AG08395 (cell line): ENCODE results near the gene LAMC1.
"Not testable (repeated sequence)": the region's sequence is repeated elsewhere in the genome, so short reads cannot be mapped to it uniquely, and the experiment has no call there.

Source experiments
- DNase-seq: peaks from one replicate; pipeline ENCODE4 v3.0.0; 2012; ENCODE audit warnings: mixed read lengths, low spot score

The LAMC1 gene

DNA sequence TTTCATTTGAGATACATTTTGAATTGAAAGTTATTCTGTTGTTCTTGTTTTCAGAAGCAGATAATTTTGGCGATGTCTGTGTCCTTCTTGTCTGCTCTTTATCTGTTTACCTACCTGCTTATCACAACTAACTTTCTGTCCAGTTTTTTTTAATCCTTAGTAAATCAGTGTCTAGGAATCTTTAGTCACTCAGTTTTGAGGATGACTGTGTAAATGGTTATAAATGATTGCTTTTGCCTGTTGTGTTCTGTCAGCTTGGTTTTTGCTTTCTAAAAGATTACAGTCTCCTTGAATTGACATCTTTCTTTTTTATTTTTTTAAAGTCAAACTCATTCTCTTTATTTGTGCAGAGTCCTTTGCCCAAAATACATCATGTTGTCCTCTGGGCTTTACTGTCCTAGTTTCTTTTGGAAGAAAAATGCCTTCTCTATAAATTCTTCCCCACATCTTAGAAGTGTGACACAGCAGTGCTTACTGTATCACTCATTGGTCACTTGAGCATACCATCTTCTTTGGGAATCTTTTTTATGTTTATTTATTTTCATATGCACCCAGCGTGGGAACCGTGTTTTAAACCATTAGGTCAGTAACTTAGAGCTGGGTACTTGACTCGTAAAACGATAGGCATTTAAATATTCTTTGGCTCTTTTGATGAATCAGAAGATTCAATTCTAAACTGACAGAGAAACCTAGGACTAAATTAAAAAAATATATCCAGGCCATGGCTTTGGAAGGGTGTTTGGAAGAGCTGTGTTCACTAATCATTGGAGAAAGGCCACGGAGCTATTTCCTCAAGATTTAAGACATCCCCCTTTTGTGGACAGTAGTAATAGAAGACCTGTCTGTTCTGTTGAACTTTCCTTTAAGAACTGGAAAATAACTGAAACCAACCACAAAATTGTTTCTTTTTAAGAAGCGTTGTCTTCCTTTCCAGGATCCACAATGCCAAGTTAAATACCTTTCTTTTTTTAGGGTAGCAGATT, 20.9 kb downstream of the LAMC1 start:
- peak; percentile 60 for DNase-seq

- no peak for DNase-seq
These were observed 21.9 kb downstream of the LAMC1 start for GRCh38 chr1:183044893-183045649.

DNA sequence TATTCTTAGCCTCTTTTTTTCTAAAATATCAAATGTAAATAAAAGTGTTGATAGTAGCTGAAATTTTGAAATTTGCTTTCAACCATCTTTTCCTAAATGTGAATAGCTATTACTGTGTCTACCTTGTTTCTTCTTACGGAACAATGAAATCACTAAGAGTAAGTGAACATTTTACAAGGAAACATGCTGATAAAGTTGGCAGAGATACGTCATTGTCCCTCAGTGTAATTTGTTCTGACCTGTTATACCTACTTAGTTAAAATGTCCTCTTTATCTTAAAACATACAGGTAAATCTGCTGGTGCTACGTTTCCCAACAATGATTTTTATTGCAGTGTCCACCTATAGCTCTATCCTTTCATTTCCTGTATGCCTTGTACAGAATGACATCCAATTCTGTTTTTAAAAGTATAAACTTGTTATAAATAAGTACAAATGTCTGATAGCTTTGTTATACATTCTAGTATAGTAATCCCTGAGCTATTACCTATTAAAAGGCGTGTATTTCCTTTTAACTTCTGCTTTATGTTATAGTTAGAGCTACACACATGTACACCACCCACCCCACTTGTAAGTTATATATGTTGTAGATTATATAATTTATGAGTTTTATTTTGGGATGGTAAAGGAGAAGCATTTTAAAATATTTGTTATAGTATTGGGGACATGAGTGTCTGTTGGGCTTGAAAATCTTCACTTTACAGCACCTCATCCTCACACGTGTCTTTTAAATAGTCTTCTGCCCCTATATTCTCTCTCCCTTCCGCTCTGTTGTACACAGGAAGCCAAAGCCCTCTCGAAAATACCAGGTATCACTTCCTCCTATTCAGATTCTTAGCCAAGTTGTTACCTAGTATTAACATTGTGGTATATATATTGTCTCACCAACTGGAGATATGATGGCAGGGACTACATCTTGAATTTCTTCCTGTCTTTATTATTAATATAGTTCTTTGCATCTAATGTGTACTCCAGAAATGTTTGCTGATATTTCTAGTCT, 25.2 kb downstream of the LAMC1 start:
- no peak for DNase-seq

DNA sequence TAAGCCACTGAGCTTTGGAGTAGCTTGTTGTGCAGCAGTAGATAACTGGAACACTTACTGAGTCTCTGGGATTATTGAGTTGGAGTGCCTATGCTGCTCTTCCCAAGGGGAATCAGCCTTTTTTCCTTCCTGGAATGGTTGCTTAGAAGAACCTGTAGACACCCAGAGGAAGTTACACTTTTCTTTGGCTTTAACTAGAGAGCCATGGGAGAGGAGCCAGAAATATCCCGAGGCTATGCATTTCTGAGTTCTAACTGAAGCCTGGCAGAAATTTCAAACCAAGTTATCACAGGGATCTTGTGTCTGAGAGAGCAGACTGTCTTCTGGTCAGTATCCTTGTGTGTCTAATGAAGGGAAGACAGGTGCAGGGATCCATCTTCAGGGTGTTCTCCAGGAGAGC, 28.3 kb downstream of the LAMC1 start:
- no peak for DNase-seq

DNA sequence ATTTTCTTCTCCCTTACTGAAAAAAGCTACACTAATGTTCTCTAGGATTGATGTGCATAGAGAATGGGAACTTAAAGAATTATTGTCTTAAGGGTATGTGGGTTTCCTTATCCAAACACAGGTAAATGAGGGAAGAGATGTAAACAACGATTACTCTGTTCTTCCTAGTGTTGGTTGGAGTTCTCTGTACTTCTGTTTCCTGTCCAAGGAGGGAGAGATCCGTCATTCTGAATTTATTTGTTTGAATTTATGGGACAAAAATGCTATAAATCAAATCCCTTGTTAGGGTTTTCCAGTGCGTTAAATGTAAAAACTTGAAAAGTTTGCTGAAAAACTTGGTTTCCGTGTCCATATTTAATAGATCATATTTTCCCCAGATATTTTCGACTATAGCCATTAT, 29.6 kb downstream of the LAMC1 start:
- no peak for DNase-seq

GRCh38 chr1:183058851-183059502, 35.8 kb downstream of the LAMC1 start:
- no peak for DNase-seq

- DNase-seq: no peak
These were observed 38.0 kb downstream of the LAMC1 start for GRCh38 chr1:183061194-183061593.

DNA sequence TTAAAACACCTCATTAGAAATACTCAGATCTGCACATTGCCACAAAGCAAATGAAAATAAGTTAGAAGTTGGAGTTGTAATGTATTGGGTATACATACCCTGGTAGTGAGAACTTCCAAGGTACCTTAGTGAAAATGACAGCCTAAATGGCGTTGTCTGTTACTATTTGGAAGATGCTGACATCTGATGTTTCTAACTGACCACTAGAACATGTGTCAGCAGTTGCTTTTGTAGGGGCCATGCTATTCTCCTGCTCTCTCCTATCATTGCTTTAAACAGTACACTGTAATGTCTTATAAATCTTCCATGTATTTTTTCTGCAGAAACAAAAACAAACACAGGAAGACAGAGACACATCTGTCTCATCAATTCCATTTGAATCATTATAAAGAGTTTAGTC, 40.1 kb downstream of the LAMC1 start:
- DNase-seq: no peak

DNA sequence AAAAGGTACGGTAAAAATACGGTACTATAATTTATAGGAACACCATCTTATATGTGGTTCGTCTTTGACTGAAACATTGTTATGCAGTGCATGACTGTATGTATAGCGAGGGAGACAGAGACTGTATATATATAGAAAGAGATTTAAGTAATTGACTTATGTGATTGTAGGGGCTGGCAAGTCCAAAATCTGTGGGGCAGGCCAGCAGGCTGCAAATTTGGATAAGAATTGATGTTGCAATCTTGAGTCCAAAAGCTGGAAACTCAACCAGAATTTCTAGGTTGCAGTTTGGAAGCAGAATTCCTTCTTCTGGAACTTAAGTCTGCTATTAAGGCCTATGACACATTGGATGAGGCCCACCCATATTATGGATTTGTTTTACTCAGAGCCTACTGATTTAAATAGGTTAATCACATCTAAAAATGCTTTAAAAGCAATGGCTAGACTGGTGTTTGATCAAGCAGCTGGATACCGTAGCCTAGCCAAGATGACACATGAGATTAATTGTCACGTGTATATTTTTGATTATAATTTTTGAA, 42.0 kb downstream of the LAMC1 start:
- DNase-seq: no peak

DNA sequence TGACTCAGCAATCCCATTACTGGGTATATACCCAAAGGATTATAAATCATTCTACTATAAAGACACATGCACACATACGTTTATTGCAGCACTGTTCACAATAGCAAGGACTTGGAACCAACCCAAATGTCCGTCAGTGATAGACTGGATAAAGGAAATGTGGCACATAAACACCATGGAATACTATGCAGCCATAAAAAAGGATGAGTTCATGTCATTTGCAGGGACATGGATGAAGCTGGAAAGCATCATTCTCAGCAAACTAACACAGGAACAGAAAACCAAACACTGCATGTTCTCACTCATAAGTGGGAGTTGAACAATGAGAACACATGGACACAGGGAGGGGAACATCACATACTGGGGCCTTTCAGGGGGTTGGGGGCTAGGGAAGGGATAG, 43.2 kb downstream of the LAMC1 start:
- DNase-seq: not testable (repeated sequence)

DNA sequence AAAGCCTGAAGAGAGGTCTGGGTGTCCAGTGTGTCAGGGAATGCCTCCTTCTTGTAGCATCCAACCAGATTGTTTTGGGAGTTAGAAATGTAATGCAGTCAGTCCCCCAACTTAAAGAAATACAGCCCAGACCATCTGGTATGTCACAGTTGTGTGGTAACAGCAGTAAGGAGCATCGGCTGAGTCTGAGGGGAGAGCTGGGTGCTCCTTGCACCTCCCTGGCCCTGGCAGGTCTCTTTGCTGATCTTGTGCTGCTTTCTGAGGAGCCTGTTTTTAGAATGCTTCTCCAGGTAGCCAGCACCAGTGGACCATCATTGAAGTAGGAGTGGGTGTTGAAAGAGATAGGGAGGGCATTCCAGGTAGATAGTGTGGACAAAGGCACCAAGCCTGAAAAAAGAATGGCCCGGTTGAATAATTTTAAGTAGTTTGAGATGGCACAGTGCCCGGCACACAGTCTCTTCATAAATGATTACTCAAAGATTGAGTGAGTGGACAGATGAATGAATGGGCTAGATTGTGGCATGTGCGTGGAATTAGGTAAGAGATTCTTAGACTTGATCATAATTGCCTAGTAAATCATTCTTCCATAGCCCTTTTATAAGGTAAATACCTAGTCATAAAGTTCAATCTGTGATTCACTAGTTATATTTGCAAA, 46.5 kb downstream of the LAMC1 start:
- DNase-seq: no peak

DNA sequence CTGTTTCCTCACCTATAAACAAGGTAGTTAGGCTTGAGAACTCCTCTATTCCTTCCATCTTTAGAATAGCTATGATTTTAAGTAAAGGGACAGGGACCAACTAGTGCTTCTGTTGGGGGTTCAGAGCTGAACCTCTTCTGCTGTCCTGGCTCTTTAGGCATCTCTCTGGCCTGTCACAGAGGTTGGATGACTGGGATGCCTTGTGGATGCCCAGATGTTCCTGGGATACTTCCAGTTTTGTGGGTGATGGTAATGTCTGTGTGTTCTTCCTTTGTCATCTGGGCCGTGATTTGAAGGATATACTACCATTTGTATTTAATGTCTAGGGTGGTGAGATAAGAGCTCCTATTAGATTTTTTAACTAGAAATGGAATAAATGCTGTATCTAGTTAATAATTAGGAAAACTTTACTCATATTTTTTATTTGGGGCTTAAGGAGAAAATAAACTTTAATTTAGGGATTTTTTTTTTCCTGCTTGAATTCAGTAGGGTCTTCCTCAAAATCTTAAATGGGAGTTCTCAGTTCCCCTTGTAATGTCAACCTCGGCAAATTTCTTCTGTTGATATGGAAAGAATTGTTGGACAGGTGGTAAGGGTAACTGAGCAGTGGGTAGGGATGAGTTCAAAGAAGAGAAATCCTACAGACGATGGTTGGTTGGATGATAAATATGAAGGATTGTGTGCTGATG, 47.2 kb downstream of the LAMC1 start:
- DNase-seq: no peak

GRCh38 chr1:183070923-183071618, 47.9 kb downstream of the LAMC1 start:
- peak; percentile 74 for DNase-seq

GRCh38 chr1:183072595-183072994, 49.4 kb downstream of the LAMC1 start:
- DNase-seq: not testable (repeated sequence)

DNA sequence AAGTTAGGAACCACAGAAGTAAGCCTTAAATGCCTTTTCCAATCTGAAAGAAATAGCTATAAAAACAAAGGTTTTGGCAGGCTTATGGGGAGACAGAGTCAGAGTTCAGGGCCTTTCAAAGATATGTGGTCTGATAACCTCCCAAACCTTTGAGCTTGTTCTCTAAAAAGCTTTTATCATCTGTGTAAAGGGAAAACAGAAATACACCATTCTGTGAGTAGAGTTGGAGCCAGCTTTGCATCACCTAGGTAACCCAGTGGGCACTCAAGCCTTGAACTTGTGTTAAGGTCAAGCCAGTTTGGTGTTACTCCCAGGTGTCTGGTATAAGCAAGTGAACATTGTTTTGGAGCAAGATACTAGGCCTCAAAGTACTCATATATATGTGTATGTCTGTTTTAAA, 50.1 kb downstream of the LAMC1 start:
- no peak for DNase-seq

- DNase-seq: no peak
These were observed 51.0 kb downstream of the LAMC1 start for GRCh38 chr1:183074215-183074614.

- no peak for DNase-seq
These were observed 52.6 kb downstream of the LAMC1 start for GRCh38 chr1:183075861-183076260.

DNA sequence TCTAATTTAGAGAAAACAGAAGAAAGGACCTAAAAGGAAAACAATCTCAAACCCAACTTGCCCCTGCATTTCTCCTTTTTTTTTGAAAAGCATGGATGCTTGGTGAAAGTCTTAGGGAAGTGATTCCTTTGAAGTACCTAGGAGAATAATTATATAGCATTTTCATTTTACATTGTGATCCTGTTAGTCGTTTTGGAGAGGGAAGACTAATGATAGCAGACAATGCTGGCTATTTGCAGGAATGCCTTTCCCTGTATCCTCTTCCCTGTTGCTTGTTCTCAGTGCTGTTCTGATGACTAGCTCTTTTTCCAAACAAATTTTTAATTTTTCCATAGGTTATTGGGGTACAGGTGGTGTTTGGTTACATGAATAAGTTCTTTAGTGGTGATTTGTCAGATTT, 53.9 kb downstream of the LAMC1 start:
- DNase-seq: no peak

GRCh38 chr1:183079712-183080388, 56.6 kb downstream of the LAMC1 start:
- DNase-seq: no peak
